Measurements from ENCODE around the gene MAMLD1. TPM values are rescaled to one million over a fixed set of nuclear protein-coding genes. Genes with fewer than 3 reads are reported as not detected.

Gene MAMLD1
- total RNA-seq, 2 donors from 2014 or later = 0.44 to 0.68 TPM

DNA sequence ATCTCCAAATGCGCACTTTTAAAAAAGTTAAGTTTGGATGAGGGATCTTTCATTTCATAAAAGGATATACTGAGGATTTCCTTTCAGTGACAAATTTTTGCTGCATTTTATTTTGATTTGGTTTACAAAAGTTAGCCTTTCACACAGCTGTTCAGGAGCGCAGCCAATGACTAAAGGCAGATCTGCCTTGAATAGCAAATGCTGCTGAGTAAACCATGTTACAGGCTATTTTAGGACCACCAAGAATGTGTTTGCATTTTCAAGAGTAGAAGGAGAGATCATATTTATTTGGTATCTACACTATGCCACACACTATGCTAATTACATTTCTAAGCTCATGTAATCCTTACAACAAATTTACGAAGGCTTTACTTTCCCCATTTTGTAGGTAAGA, 92.1 kb downstream of the MAMLD1 start:
- no peak overlapping the region for H3K4me3 ChIP-seq (ENCODE audit: low read length)
- WGBS, 2 experiments (ENCODE audit: insufficient coverage in 1 of 2, insufficient read length in 1 of 2) = 92 to 100% methylated on average over 1 to 3 of the region's 3 CpGs
- H3K36me3 ChIP-seq (ENCODE audit: control insufficient read depth, insufficient read depth, low read length) = no peaks in the 10 kb centered on the region
- H3K27ac Mint-ChIP-seq = no peak overlapping the region
- no peaks in the 10 kb centered on the region for H3K9me3 ChIP-seq (ENCODE audit: control insufficient read depth, low read length)
- H3K4me3 Mint-ChIP-seq = no peak overlapping the region
- no peaks in the 10 kb centered on the region for H3K27me3 Mint-ChIP-seq (ENCODE audit: insufficient read depth)
- peaks cover 46% of the 10 kb centered on the region for H3K9me3 Mint-ChIP-seq
- H3K27ac ChIP-seq (ENCODE audit: low read depth, low read length) = no peak overlapping the region
- DNase-seq = no peak
- TF ChIP-seq CTCF (conservative IDR thresholded peaks at IDR 0.05) = no peak
- no peak overlapping the region for H3K9ac ChIP-seq (ENCODE audit: extremely low read depth, low read length, poor library complexity, severe bottlenecking)
- H3K27me3 ChIP-seq (ENCODE audit: control insufficient read depth, insufficient read depth, low read length, poor library complexity, severe bottlenecking) = no peaks in the 10 kb centered on the region
- no peaks in the 10 kb centered on the region for H3K4me1 ChIP-seq (ENCODE audit: control insufficient read depth, insufficient read depth, low read length)
- H3K36me3 Mint-ChIP-seq (ENCODE audit: low read depth) = no peaks in the 10 kb centered on the region
- no peaks in the 10 kb centered on the region for H3K4me1 Mint-ChIP-seq

DNA sequence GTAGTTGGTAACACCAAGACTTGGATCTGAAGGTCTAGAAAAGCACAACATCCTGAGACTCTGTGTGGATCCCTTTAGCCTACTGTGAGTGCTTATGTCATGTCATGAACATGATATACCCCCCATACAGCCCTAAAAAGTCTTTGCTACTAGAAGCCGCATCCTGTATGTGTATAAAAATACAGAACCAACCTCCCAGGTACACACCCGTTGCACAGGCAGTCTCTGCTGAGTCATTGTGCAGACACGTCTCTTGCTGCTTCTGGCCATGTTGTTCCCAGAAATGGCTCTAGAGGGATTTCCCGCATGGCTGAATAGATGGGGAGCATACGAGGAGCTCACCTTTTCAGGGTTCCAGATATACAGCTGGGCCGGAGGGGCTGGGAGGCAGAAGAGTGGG, 93.3 kb downstream of the MAMLD1 start:
- Histone ChIP-seq H3K4me3 (ENCODE audit: low read length) (no peak overlapping the region), H3K27me3 (ENCODE audit: control insufficient read depth, insufficient read depth, low read length, poor library complexity, severe bottlenecking) (no peaks in the 10 kb centered on the region), H3K36me3 (ENCODE audit: control insufficient read depth, insufficient read depth, low read length) (no peaks in the 10 kb centered on the region), H3K9me3 (ENCODE audit: control insufficient read depth, low read length) (no peaks in the 10 kb centered on the region), H3K9ac (ENCODE audit: extremely low read depth, low read length, poor library complexity, severe bottlenecking) (no peak overlapping the region), H3K27ac (ENCODE audit: low read depth, low read length) (no peak overlapping the region), H3K4me1 (ENCODE audit: control insufficient read depth, insufficient read depth, low read length) (no peaks in the 10 kb centered on the region)
- H3K27me3 Mint-ChIP-seq (ENCODE audit: insufficient read depth) = no peaks in the 10 kb centered on the region
- H3K4me1 Mint-ChIP-seq = no peaks in the 10 kb centered on the region
- TF ChIP-seq CTCF (conservative IDR thresholded peaks at IDR 0.05) = no peak
- no peak overlapping the region for H3K27ac Mint-ChIP-seq
- WGBS, 2 experiments (ENCODE audit: insufficient coverage in 1 of 2, insufficient read length in 1 of 2) = 91 to 94% methylated on average over 4 to 6 of the region's 6 CpGs
- no peaks in the 10 kb centered on the region for H3K36me3 Mint-ChIP-seq (ENCODE audit: low read depth)
- peaks cover 50% of the 10 kb centered on the region for H3K9me3 Mint-ChIP-seq
- DNase-seq = no peak
- H3K4me3 Mint-ChIP-seq = no peak overlapping the region

- WGBS, 2 experiments (ENCODE audit: insufficient coverage in 1 of 2, insufficient read length in 1 of 2) = 79 to 100% methylated on average over 1 of the region's 1 CpG
- peaks cover 52% of the 10 kb centered on the region for H3K9me3 Mint-ChIP-seq
- no peak overlapping the region for H3K27ac Mint-ChIP-seq
- H3K4me1 Mint-ChIP-seq = no peaks in the 10 kb centered on the region
- no peaks in the 10 kb centered on the region for H3K36me3 Mint-ChIP-seq (ENCODE audit: low read depth)
- no peaks in the 10 kb centered on the region for H3K9me3 ChIP-seq (ENCODE audit: control insufficient read depth, low read length)
- H3K27me3 Mint-ChIP-seq (ENCODE audit: insufficient read depth) = no peaks in the 10 kb centered on the region
- no peaks in the 10 kb centered on the region for H3K4me1 ChIP-seq (ENCODE audit: control insufficient read depth, insufficient read depth, low read length)
- no peak overlapping the region for H3K27ac ChIP-seq (ENCODE audit: low read depth, low read length)
- DNase-seq = no peak
- H3K4me3 ChIP-seq (ENCODE audit: low read length) = no peak overlapping the region
- no peaks in the 10 kb centered on the region for H3K27me3 ChIP-seq (ENCODE audit: control insufficient read depth, insufficient read depth, low read length, poor library complexity, severe bottlenecking)
- no peak for TF ChIP-seq CTCF (conservative IDR thresholded peaks at IDR 0.05)
- no peaks in the 10 kb centered on the region for H3K36me3 ChIP-seq (ENCODE audit: control insufficient read depth, insufficient read depth, low read length)
- H3K4me3 Mint-ChIP-seq = no peak overlapping the region
- no peak overlapping the region for H3K9ac ChIP-seq (ENCODE audit: extremely low read depth, low read length, poor library complexity, severe bottlenecking)
Measured at GRCh38 chrX:150456941-150457340, 93.8 kb downstream of the MAMLD1 start.

Measured in endodermal cell (in vitro differentiated cells).